ENCODE data around the gene FAM98B.

FAM98B gene

GRCh38 chr15:38461066-38461833, 7.3 kb downstream of the FAM98B start:
- DNase-seq (ENCODE audit: low spot score) = no peak

GRCh38 chr15:38463893-38464292, 10.0 kb downstream of the FAM98B start:
- no peak for DNase-seq (ENCODE audit: low spot score)

- DNase-seq (ENCODE audit: low spot score) = no peak
Measured at GRCh38 chr15:38464675-38465074, 10.7 kb downstream of the FAM98B start.

- no peak for DNase-seq (ENCODE audit: low spot score)
Measured at GRCh38 chr15:38470816-38471215, 16.9 kb downstream of the FAM98B start.

- DNase-seq (ENCODE audit: low spot score) = no peak
Measured at GRCh38 chr15:38471974-38472373, 18.0 kb downstream of the FAM98B start.

- peak; percentile 58 for DNase-seq (ENCODE audit: low spot score)
Measured at GRCh38 chr15:38474155-38474757, 20.3 kb downstream of the FAM98B start.

GRCh38 chr15:38475361-38475760, 21.4 kb downstream of the FAM98B start:
- DNase-seq (ENCODE audit: low spot score) = no peak

GRCh38 chr15:38476120-38476519, 22.2 kb downstream of the FAM98B start:
- DNase-seq (ENCODE audit: low spot score) = no peak

- DNase-seq (ENCODE audit: low spot score) = no peak
Measured at GRCh38 chr15:38477637-38478036, 23.7 kb downstream of the FAM98B start.

GRCh38 chr15:38479266-38479665, 25.3 kb downstream of the FAM98B start:
- no peak for DNase-seq (ENCODE audit: low spot score)

- DNase-seq (ENCODE audit: low spot score) = no peak
Measured at GRCh38 chr15:38479756-38480155, 25.8 kb downstream of the FAM98B start.

GRCh38 chr15:38481113-38481512, 27.2 kb downstream of the FAM98B start:
- no peak for DNase-seq (ENCODE audit: low spot score)

- DNase-seq (ENCODE audit: low spot score) = no peak
Measured at GRCh38 chr15:38481761-38482160, 27.8 kb downstream of the FAM98B start.

GRCh38 chr15:38482572-38482971, 28.6 kb downstream of the FAM98B start:
- DNase-seq (ENCODE audit: low spot score) = no peak

GRCh38 chr15:38486936-38487335, 33.0 kb downstream of the FAM98B start:
- DNase-seq (ENCODE audit: low spot score) = no peak

GRCh38 chr15:38487378-38487777, 33.5 kb downstream of the FAM98B start:
- no peak for DNase-seq (ENCODE audit: low spot score)

- no peak for DNase-seq (ENCODE audit: low spot score)
Measured at GRCh38 chr15:38490242-38490922, 36.5 kb downstream of the FAM98B start.

- no peak for DNase-seq (ENCODE audit: low spot score)
Measured at GRCh38 chr15:38496151-38496550, 42.2 kb downstream of the FAM98B start.

- DNase-seq (ENCODE audit: low spot score) = no peak
Measured at GRCh38 chr15:38499651-38500050, 45.7 kb downstream of the FAM98B start.

- no peak for DNase-seq (ENCODE audit: low spot score)
Measured at GRCh38 chr15:38503496-38503895, 49.6 kb downstream of the FAM98B start.

- no peak for DNase-seq (ENCODE audit: low spot score)
Measured at GRCh38 chr15:38504680-38505467, 50.9 kb downstream of the FAM98B start.

GRCh38 chr15:38506997-38507396, 53.1 kb downstream of the FAM98B start:
- DNase-seq (ENCODE audit: low spot score) = no peak

Measured in D341Med (cell line).